NCI-H2196 treated with DMSO at 0.1 percent for 48 hours (cell line): ENCODE results near the gene ERVK3-1.
"Not testable (repeated sequence)": the region's sequence is repeated elsewhere in the genome, so short reads cannot be mapped to it uniquely, and the experiment has no call there.

Experiments
- DNase-seq: peaks from one replicate; lab custom pipeline; 2025; ENCODE audit not compliant: unreplicated experiment; lab: John Stamatoyannopoulos, UW

ERVK3-1 gene

DNA sequence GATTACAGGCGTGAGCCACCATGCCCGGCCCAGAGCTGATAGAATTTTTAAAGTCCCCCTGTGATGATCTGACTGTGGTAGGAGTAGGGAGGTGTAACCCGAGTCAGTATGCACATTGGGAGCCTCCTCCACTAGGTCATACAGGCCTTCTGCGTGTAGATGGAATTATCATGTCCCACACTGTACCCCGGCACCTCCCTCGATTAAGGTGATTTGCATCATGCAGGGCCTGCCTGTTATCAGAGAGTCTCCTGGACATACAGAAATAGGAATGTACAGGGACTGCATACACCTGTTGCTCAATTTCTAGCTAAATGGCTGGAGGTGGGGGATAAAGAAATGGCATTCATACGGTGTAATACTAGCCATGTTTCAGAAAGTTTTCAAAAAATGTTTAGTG is 922 bp upstream of the ERVK3-1 start:
- DNase-seq: no peak

DNA sequence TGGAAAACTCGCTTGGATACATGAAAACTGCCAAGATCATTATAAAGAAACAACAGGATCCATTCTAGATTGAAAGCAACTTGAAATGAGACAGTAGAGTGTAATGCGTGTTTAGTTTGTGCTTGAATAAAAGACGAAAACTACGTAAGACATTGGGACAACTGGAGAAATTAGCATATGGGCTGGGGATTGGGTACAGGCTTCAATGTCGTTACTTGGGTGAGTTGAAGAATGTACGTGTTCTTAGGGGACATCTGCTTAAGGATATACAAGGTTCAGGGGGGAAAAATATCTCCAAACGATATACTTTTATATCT is 471 bp upstream of the ERVK3-1 start:
- no peak for DNase-seq

DNA sequence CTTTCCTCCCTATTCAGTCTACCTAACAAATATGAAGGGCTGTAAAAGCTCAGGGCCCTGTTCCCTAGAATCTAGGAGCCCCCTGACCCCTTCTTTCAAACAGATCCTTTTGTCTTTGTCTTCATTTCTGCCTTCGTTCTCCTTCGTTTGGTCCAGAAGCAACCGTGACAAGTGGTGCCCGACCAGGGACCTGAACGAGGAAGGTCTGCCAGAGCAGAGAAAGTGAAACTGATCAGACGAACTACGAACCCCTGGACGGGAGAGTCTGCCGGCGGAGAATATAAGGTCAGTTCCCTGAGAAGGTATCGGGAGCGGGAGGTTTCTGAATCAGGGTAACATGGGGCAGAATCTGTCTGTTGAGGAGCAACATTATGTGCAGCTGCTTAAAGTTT is 751 bp downstream of the ERVK3-1 start:
- DNase-seq: no peak

DNA sequence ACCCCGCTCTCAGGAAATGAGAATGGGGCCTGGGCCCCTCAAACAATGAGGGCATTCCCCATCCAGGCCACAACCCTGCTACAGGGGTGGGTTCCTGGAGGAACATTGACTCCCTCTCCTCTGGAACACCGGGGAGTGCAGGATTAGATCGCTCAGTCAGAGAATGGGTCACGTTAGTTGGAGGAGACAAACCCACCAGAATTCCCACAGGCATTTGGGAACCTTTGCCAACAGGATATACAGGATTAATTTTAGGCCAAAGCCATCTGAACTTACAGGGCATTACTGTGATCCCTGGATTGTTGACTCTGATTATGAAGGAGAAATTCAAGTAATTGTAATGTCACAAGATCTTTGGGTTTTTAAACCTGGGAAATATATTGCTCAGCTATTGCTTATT is 2.6 kb downstream of the ERVK3-1 start:
- no peak for DNase-seq

DNA sequence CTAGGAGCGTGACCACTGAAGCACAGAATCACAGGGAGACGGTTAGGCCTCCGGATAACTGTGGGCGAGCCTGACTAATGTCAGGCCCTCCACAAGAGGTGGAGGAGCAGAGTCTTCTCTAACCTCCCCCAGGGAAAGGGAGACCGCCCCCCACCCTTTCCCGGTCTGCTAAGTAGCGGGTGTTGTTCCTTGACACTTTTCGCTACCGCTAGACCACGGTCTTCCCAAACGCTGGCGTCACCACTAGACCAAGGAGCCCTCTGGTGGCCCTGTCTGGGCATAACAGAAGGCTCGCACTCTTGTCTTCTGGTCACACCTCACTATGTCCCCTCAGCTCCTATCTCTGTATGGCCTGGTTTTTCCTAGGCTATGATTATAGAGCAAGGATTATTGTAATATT is 5.5 kb downstream of the ERVK3-1 start:
- not testable (repeated sequence) for DNase-seq

DNA sequence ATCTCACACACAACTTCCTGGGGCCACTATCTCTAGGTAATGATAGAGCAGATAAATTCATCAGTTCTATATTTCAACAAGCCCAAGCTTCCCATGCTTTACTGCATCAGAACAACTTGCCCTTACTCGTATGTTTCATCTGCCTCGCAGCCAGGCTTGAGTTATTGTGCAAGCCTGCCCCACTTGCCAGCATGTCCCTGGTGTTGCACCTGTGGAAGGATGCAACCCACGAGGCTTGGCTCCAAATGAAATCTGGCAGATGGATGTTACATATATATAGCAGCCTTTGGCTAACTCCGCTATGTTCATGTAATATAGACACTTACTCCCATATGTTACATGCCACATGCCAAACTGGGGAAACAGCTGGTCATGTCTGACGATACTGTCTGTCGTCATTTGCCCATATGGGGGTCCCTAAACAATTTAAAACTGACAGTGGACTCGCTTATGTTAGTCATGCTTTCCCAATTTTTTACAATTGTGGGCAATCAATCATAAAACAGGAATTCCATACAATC is 6.2 kb downstream of the ERVK3-1 start:
- DNase-seq: no peak

DNA sequence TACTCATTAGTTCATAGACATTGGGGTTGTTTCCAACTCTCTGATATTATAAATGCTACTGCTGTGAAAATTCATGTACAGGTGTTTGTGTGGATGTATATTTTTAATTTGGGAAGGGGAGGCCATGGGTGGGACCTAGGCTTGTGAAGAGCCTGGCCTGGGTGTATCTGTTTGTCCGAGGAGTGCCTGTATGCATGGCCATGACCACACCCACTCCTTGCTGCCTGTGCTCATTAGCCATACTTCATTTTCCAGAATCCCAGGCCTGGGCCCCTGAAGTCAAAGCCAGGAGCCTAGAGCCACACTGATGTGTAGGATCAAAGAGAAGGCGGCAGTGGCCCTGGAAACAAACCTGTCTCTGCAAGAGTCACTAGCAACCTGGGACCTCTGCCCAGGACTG is 10.4 kb downstream of the ERVK3-1 start:
- DNase-seq: no peak

DNA sequence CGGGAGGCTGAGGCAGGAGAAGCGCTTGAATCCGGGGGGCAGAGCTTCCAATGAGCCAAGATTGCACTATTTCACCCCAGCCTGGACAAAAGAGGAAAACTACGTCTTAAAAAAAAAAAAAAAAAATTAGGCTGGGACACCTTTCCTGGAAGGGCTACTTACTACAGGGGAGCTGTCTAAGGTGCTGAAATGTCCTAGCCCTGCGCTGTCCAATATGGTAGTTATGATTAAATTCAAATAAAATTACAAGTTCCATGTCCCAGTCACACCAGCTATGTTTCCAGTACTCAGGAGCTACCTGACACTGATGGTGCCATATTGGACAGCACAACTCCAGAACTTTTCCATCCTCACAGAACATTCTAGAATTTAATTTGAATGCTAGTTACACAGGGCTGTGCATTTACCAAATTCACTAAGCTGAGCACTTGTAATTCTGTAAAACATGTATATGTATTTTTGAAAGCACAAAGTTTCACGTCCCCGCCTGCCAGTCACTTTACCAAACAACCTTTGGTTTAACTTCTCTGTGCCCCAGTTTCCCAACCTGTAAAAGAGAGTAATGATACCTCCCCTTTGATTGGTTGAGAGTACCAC is 12.4 kb downstream of the ERVK3-1 start:
- DNase-seq: no peak

DNA sequence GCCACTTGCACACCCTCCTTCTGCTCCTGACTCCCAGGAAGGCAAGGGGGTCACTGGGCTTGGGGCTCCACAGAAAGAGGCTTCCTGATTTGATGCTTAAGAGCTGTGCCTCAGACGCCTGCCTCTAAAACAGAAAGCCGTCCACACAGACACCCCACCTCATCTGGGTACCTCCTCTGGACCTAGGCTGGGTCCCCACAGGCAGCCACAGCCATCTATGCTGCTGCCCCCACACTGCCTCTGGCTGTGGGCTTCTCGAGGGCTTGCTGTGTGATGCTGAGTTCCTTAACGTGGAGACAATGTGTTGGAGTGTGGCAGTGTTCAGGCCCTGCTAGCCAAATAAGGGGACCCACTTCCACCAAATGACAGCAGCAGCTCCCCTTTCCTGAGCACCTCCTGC is 13.1 kb downstream of the ERVK3-1 start:
- no peak for DNase-seq

DNA sequence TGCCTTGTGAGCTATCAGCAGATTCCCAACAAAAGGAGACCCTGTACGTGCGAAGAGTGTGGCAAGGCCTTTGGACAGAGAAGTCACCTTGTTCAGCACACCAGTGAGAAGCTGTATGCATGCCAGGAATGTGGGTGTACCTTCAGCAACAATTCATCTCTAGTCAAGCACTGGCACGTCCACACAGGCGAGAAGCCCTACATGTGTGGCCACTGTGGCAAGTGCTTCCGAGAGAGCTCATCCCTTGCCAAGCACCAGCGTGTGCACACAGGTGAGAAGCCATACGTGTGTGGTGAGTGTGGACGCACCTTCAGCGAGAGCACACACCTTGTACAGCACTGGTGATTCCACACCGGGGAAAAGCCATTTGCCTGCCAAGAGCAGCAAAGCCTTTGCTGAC is 14.1 kb downstream of the ERVK3-1 start:
- DNase-seq: no peak

DNA sequence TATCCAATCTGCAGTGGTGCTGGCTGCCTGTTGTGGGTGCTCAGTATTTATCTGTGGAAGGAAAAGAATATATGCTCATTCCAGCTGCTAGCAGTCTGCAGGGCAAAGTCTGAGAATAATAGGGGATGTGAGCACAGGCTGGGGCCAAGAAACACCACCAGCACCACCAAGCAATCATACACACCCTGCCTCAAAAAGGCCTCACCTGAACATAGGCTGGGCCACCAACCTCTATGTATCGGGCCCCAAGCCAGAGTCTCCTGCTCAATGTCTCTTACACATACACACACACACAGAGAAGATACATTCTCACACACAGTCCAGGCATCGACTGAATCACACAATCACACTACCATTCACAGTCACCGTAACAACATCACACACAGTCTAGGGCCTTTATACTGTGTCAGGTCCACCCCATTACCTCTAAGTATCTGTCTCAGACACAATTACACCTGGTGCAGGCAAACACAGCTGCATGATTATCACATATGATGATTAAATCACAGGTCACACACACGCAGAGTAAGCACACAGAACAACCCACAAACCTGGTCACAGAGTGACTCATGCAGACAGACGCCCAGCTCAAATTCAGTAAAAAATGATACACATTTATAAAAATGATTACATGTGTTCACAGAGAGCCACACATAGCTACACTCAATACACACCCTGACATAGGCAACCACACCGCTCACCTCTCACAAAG is 20.3 kb downstream of the ERVK3-1 start:
- no peak for DNase-seq

DNA sequence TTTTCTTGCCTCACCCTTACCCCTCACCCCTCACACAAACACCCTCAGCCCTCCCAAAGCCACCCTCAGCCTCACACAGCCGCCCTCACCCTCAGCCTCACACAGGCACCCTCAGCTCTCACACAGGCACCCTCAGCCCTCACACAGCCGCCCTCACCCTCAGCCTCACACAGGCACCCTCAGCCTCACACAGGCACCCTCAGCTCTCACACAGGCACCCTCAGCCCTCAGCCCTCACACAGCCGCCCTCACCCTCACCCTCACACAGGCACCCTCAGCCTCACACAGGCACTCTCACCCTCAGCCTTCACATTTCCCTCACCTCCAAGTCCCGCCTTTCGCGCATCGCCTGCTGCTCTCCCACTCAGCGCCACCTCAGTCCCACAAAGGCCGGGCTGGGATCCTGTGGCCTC is 21.3 kb downstream of the ERVK3-1 start:
- DNase-seq: no peak

DNA sequence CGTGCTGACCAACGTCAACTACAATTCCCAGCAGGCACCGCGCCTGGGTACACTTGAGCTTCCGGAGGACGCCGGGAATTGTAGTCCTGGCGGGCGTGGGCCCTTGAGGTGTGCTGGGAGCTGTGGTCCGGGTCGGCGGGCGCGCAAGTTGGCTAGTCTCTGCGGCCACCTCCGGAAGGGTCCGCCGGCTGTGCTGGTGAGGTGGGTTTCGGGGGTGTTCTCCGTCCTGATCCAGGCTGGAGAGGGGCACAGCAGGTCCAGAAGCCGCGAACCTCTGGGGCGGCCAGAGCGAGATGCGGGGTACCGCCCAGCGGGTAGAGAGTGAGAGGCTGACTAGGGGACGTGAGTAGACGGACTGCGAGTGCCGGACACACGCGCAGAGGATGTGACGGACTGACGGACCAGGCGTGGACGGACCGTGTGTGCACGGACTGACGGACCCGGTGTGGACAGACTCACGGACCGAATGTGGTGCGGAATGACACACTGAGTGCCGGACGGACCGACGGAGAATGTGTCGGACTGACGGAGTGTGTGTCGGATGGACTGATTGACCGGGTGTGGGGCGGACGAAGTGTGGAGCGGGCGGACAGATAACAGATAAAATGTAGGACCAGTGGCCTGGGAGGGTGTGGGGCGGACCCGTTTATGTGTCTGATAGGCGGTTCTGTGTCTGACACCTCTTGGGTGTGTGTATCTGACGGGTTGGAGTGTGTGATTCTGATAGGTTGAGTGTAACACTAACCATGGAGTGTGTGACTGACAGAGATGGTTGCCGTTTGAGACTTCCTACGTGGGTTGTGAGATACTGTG is 21.9 kb downstream of the ERVK3-1 start, which contains the start of gene ZSCAN22:
TSS of gene ZSCAN22 (plus strand) at position 81 of the 813 bp plus-strand sequence. CDS start 7,809 bp downstream, outside the sequence.
- peak; percentile 86 for DNase-seq

DNA sequence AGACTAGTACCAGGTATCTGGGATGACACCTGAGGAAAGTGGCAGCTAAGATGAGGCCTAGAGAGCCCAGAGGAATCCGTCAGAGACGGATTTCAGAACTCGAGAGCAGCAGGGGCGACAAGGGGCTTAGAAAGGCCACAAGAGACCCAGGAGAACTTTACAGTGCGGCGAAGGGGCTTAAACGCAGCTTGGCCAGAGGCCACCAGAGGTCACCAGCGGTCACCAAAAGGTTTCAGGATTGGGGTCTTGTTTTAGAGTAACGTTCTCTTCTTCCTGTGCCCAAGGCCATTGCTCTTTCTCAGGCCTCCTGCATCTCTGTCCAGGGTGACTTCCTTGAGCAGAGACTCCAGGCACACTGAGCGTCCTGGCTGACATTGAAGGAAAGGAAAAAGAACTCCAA is 23.8 kb downstream of the ERVK3-1 start:
- no peak for DNase-seq

DNA sequence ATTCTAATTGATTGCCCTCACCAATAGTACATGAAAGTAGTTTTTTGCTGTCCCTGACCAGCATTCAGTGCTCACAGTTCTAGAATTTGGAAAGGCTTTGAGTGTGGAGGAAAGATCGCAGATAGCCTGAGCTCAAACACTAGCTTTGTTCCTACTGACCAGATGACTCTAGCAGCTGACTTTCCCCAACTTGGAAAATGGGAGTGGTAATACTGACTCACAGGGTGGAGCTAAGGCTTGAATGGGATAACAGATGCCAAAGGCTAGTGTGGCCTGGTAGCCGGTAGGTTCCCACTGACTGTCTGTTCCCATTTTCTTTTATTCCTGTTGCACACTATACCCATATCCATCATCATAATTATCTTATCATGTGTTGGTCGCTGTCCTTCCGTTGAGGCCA is 25.3 kb downstream of the ERVK3-1 start:
- no peak for DNase-seq

DNA sequence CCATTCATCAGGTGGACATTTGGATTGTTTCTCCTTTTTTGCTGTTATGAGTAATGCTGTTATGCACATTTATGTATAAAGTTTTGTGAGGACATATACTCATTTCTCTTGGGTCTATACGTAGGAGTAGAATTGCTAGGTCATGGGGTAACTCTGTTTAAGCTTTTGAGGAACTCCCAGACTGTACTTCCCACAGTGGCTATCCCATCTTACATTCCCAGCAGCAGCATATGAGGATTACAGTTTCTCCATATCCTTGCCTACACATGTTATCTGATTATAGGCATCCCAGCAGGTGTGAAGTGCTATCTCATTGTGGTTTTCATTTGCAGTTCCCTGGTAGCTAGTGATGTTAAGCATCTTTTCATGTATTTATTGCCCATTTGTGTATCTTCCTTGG is 27.5 kb downstream of the ERVK3-1 start:
- no peak for DNase-seq

DNA sequence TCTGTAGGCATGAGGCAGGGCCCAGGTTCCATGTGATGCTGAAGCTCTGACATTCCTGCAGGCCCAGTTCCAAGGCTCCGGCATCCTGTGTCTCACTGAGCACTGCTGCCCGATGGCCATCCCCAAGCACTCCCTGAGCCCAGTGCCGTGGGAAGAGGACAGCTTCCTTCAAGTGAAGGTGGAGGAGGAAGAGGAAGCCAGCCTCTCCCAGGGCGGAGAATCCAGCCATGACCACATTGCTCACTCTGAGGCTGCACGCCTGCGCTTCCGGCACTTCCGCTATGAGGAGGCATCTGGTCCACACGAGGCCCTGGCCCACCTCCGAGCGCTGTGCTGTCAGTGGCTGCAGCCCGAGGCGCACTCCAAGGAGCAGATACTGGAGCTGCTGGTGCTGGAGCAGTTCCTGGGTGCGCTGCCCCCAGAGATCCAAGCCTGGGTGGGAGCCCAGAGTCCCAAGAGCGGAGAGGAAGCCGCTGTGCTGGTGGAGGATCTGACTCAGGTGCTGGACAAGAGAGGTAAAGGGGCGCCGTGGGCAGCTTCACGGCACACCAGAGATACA is 29.6 kb downstream of the ERVK3-1 start:
- DNase-seq: no peak

DNA sequence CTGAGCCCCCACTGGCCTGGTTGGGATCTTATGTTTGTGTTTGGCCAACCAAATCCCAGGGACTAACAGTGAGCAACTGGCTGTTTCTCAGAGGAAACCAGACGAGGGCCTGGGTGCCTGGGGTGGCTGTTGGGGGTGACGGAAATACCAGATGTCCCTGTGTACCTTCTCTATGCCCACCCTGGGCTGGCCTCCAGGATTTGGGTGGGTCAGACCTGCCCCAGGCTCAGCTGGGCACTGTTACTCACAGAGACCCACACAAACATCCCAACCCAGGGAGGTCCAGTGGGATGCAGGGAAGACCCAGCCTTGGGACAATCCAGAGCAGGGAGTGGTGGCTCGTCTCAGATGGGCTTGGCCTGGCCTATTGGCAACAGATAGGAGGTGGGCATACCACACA is 30.5 kb downstream of the ERVK3-1 start:
- DNase-seq: no peak

DNA sequence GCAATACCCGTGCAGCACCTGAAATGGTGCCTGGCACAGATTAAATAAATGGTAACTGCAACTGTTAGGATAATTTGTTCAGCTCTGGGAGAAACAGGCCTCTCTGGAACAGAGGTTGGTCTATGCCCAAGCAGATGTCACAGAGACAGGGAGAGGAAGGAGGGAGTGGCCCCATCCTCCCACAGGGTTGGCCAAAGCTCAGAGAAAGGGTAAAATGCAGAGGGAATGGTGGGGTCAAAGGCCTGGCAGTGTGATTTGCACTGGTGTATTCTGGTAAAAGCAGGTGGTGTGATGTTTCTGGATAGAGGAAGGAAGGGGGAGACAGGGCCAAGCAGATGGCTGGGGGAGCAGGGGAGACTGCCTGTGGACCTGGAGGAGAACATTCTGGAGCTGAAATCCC is 31.0 kb downstream of the ERVK3-1 start:
- DNase-seq: no peak

DNA sequence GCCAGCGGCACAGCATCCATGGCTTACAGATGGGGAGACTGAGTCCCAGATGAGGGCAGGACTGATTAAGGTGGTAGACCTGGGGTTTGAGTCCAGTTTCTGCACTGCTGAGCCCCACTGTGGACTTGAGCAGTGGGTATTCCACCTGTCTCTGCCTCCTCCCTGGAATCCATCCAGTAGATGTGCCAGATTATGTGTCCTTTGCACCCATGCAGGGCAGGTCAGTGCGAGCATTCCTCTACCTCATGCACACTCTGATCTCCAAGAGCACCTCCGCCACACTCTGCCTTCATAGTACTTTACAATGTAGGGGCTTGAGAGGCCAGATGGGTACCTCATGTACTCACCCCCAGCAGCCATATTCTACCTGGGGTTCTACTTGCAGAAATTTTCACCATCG is 31.6 kb downstream of the ERVK3-1 start:
- DNase-seq: no peak

DNA sequence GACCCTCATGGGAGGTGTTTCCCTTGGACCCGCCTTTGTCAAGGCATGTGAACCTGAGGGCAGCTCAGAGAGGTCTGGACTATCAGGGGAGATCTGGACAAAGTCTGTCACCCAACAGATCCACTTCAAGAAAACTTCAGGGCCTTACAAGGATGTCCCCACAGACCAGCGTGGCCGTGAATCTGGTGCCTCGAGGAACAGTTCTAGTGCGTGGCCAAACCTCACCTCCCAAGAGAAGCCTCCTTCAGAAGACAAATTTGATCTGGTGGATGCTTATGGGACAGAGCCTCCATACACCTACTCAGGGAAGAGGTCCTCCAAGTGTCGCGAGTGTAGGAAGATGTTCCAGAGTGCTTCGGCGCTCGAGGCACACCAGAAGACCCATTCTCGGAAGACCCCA is 33.2 kb downstream of the ERVK3-1 start:
- DNase-seq: no peak
